Measurements from ENCODE around the gene GRAMD4. TPM values are rescaled to one million over a fixed set of nuclear protein-coding genes. Genes with fewer than 3 reads are reported as not detected.

Gene GRAMD4
- total and polyA plus RNA-seq, 2 experiments from 2014 or later = 21.8 to 31.0 TPM

- H3K27me3 ChIP-seq = no peaks in the 10 kb centered on the region
- no peaks in the 10 kb centered on the region for H3K9me3 ChIP-seq (ENCODE audit: low read depth)
- H3K36me3 ChIP-seq (replicated peaks; ENCODE audit: insufficient read depth, low read depth) = no peaks in the 10 kb centered on the region
- 94% methylated on average over 17 of the region's 17 CpGs for WGBS (ENCODE audit: low lambda C conversion rate, missing lambda C conversion rate)
- no peak overlapping the region for H3K27ac ChIP-seq
- no peaks in the 10 kb centered on the region for H3K79me2 ChIP-seq
- H3K9me2 ChIP-seq (replicated peaks; ENCODE audit: insufficient read depth) = no peaks in the 10 kb centered on the region
- TF ChIP-seq CTCF (IDR thresholded peaks at IDR 0.05; ENCODE audit: poor library complexity) = no peak
- no peak for TF ChIP-seq EZH2phosphoT487 (IDR thresholded peaks at IDR 0.05; ENCODE audit: low read depth, severe bottlenecking, unreplicated experiment)
- no peak for TF ChIP-seq EZH2 (IDR thresholded peaks at IDR 0.05; ENCODE audit: borderline replicate concordance)
- no peak overlapping the region for H3K4me3 ChIP-seq
- H3K4me1 ChIP-seq (ENCODE audit: insufficient read depth) = no peaks in the 10 kb centered on the region
- H2AFZ ChIP-seq = no peak overlapping the region
- H4K20me1 ChIP-seq (ENCODE audit: insufficient read depth, poor library complexity, severe bottlenecking) = no peaks in the 10 kb centered on the region
- no peak overlapping the region for H3K4me2 ChIP-seq
- DNase-seq (ENCODE audit: low spot score) = no peak
Observed at GRCh38 chr22:46691571-46691970, 71.4 kb downstream of the GRAMD4 start.

GRCh38 chr22:46693634-46694415, 73.6 kb downstream of the GRAMD4 start:
- Histone ChIP-seq H3K27ac (no peak overlapping the region), H3K27me3 (no peaks in the 10 kb centered on the region), H3K9me2 (replicated peaks; ENCODE audit: insufficient read depth) (no peaks in the 10 kb centered on the region), H3K79me2 (no peaks in the 10 kb centered on the region), H2AFZ (no peak overlapping the region), H3K9me3 (ENCODE audit: low read depth) (no peaks in the 10 kb centered on the region), H3K36me3 (replicated peaks; ENCODE audit: insufficient read depth, low read depth) (no peaks in the 10 kb centered on the region), H3K4me1 (ENCODE audit: insufficient read depth) (no peaks in the 10 kb centered on the region), H4K20me1 (ENCODE audit: insufficient read depth, poor library complexity, severe bottlenecking) (no peaks in the 10 kb centered on the region), H3K4me3 (no peak overlapping the region), H3K4me2 (no peak overlapping the region)
- TF ChIP-seq EZH2phosphoT487 (IDR thresholded peaks at IDR 0.05; ENCODE audit: low read depth, severe bottlenecking, unreplicated experiment) (no peak), CTCF (IDR thresholded peaks at IDR 0.05; ENCODE audit: poor library complexity) (no peak), EZH2 (IDR thresholded peaks at IDR 0.05; ENCODE audit: borderline replicate concordance) (no peak)
- WGBS (ENCODE audit: low lambda C conversion rate, missing lambda C conversion rate) = 87% methylated on average over 17 of the region's 17 CpGs
- no peak for DNase-seq (ENCODE audit: low spot score)

DNA sequence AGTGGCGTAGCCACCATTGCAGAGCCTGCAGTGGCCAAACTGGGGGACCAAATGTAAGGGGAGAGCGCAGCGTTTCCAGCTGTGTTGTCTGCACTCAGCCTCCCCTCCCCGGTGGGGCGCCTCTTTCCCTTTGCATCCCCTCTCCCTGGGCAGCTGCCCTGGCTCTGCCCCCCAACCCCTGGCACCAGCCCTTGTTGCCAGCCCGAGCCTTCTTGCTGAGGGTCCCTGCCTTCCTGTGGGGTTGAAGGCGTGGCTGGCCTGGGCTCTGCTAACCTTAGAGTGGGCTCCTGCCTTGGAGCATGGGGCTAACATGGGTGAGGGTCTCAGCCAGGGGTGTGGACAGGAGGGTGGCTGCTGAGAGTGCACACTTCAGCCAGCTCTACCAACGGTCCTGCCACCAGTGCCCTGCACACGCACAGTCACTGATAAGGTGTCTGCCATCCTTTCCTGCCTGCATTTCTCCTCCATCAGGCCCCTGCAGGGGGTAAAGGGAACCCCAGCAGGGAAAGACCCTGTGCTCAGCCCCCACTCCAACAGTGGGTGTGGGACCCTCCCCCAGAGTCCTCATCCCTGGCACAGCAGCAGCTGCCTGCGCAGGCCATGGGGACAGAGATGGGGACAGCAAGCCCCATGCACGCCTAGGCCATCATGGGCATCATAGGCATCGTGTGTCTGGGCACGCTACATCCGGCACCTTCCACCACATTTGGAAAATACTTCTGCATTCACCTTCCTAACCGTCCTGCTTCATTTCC, 74.4 kb downstream of the GRAMD4 start:
- H3K79me2 ChIP-seq = no peaks in the 10 kb centered on the region
- no peaks in the 10 kb centered on the region for H3K9me2 ChIP-seq (replicated peaks; ENCODE audit: insufficient read depth)
- H3K4me2 ChIP-seq = no peak overlapping the region
- H3K4me3 ChIP-seq = no peak overlapping the region
- DNase-seq (ENCODE audit: low spot score) = no peak
- no peaks in the 10 kb centered on the region for H3K9me3 ChIP-seq (ENCODE audit: low read depth)
- H2AFZ ChIP-seq = no peak overlapping the region
- no peak overlapping the region for H3K27ac ChIP-seq
- H3K4me1 ChIP-seq (ENCODE audit: insufficient read depth) = no peaks in the 10 kb centered on the region
- H4K20me1 ChIP-seq (ENCODE audit: insufficient read depth, poor library complexity, severe bottlenecking) = no peaks in the 10 kb centered on the region
- no peaks in the 10 kb centered on the region for H3K36me3 ChIP-seq (replicated peaks; ENCODE audit: insufficient read depth, low read depth)
- 95% methylated on average over 15 of the region's 15 CpGs for WGBS (ENCODE audit: low lambda C conversion rate, missing lambda C conversion rate)
- TF ChIP-seq EZH2phosphoT487 (IDR thresholded peaks at IDR 0.05; ENCODE audit: low read depth, severe bottlenecking, unreplicated experiment) = no peak
- no peak for TF ChIP-seq CTCF (IDR thresholded peaks at IDR 0.05; ENCODE audit: poor library complexity)
- no peak for TF ChIP-seq EZH2 (IDR thresholded peaks at IDR 0.05; ENCODE audit: borderline replicate concordance)
- no peaks in the 10 kb centered on the region for H3K27me3 ChIP-seq
